ENCODE data around the gene KCNIP3.

KCNIP3 gene

DNA sequence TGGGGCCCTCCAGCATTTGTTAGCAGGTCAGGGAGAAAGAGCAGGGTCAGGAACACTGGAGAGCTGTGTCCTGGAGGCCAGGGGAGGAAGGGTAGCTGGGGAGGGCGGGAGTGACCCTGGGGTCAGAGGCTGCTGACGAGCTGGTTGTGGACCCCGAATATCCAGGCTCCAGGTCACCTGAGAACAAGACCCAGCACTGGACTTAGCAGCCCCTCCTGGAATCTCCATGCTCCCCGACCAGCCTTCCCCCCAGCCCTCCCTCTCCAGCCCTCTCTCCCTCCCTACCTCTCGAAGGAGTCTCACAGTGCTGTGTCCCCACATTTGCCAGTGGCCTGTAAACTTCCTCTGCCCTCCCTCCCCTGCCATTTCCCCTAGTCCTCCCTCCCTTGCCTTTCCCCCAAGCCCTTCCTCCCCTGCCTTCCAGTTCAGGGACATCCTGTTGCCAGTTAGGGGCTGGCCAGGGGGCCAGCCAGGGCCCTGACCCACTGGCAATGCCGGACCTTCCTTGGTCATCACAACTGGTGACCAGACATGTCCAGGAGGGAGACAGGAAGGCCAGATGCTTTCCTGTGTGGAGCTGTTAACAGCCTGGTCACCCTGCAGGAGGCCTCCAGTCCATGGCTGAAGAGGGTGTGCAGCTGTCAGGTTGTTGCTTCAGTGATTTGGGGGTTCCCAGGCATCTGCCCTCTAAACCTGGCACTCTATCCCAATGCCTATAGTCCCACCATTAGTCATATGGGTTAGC lies 55.3 kb downstream of the KCNIP3 start:
- no peak overlapping the region for H2AK5ac ChIP-seq (ENCODE audit: low read depth, low read length)
- no peak overlapping the region for H2BK12ac ChIP-seq (ENCODE audit: low read length)
- WGBS, 2 donors (ENCODE audit: extremely low coverage in 2 of 2, insufficient read length in 2 of 2, insufficient replicate concordance in 1 of 2): no CpG with 5 or more reads among the region's 6 CpGs
- H4K91ac ChIP-seq (ENCODE audit: low read depth, low read length, poor library complexity): no peak overlapping the region
- H3K27ac ChIP-seq (replicated peaks; ENCODE audit: low read length): no peak overlapping the region
- H3K27me3 ChIP-seq (ENCODE audit: control insufficient read depth in 3 of 3, insufficient read depth in 3 of 3, low read depth in 1 of 3, low read length in 3 of 3): peaks cover 0 to 31% (median 11%) of the 10 kb centered on the region in 3 experiments
- no peak overlapping the region for H3K23ac ChIP-seq (ENCODE audit: low read depth, low read length, poor library complexity)
- H2BK15ac ChIP-seq (ENCODE audit: low read length): no peak overlapping the region
- H3K79me1 ChIP-seq (ENCODE audit: low read depth, low read length): no peaks in the 10 kb centered on the region
- H3K4me2 ChIP-seq (ENCODE audit: insufficient read depth, low read length, poor library complexity, severe bottlenecking): no peak overlapping the region
- no peak overlapping the region for H3K4me3 ChIP-seq (ENCODE audit: low read length in 2 of 2)
- no peaks in the 10 kb centered on the region for H3K36me3 ChIP-seq (replicated peaks in 1 of 2; ENCODE audit: control insufficient read depth in 2 of 2, insufficient read depth in 2 of 2, low read length in 2 of 2)
- no peak overlapping the region for H2BK5ac ChIP-seq (ENCODE audit: low read length)
- no peak overlapping the region for H3K9ac ChIP-seq (ENCODE audit: low read depth, low read length, poor library complexity)
- H2BK120ac ChIP-seq (ENCODE audit: low read depth, low read length): no peak overlapping the region
- no peaks in the 10 kb centered on the region for H3K4me1 ChIP-seq (ENCODE audit: control insufficient read depth in 2 of 2, insufficient read depth in 1 of 2, low read depth in 1 of 2, low read length in 2 of 2)
- no peak overlapping the region for H3K18ac ChIP-seq (ENCODE audit: low read length)
- peaks cover 0 to 6% of the 10 kb centered on the region in 2 donors for H3K9me3 ChIP-seq (replicated peaks in 1 of 2; ENCODE audit: control insufficient read depth in 2 of 2, insufficient read depth in 1 of 2, low read depth in 1 of 2, low read length in 2 of 2)
- H3K4ac ChIP-seq (ENCODE audit: low read length): no peak overlapping the region
- no peak overlapping the region for H3K14ac ChIP-seq (ENCODE audit: low read length)
- DNase-seq (ENCODE audit: low spot score): no peak
- no peak overlapping the region for H4K8ac ChIP-seq (ENCODE audit: low read depth, low read length)
- no peak overlapping the region for H2AFZ ChIP-seq (ENCODE audit: low read length)

DNA sequence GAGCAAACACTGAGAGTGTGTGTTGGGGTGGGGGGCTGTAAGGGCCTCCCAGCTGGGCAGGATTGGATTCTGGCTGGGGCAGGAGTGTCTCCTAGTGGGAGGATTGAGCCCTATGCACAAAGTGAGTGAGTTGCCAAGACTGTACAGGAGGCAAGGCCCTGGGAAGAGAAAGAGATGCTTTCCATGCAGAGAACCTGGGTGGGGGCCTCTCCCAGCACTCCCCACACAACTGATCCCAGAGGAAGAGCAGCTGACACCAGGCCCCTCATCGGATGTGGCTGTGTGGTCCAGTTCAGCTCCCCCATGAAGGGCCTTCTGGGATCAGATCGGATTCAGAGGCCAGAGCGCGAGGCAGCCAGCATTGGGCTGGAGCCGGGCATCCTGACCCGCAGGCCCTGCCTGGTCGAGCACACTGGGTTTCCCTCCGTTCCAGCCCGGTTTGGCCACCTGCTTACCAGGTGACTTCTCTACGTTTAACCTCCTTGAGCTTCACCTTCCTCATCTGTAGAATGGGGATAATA lies 56.0 kb downstream of the KCNIP3 start:
- Histone ChIP-seq H2BK120ac (ENCODE audit: low read depth, low read length) (no peak overlapping the region), H2BK15ac (ENCODE audit: low read length) (no peak overlapping the region), H3K27me3 (ENCODE audit: control insufficient read depth in 3 of 3, insufficient read depth in 3 of 3, low read depth in 1 of 3, low read length in 3 of 3) (peaks cover 0 to 24% (median 4%) of the 10 kb centered on the region in 3 experiments), H3K79me1 (ENCODE audit: low read depth, low read length) (no peaks in the 10 kb centered on the region), H3K4me3 (ENCODE audit: low read length in 2 of 2) (no peak overlapping the region), H2AK5ac (ENCODE audit: low read depth, low read length) (no peak overlapping the region), H2BK5ac (ENCODE audit: low read length) (no peak overlapping the region), H3K14ac (ENCODE audit: low read length) (no peak overlapping the region), H4K8ac (ENCODE audit: low read depth, low read length) (no peak overlapping the region), H2BK12ac (ENCODE audit: low read length) (no peak overlapping the region), H3K9ac (ENCODE audit: low read depth, low read length, poor library complexity) (no peak overlapping the region), H3K9me3 (replicated peaks in 1 of 2; ENCODE audit: control insufficient read depth in 2 of 2, insufficient read depth in 1 of 2, low read depth in 1 of 2, low read length in 2 of 2) (peaks cover 0 to 6% of the 10 kb centered on the region in 2 donors), H3K27ac (replicated peaks; ENCODE audit: low read length) (no peak overlapping the region), H3K18ac (ENCODE audit: low read length) (no peak overlapping the region), H2AFZ (ENCODE audit: low read length) (no peak overlapping the region), H3K23ac (ENCODE audit: low read depth, low read length, poor library complexity) (no peak overlapping the region), H4K91ac (ENCODE audit: low read depth, low read length, poor library complexity) (no peak overlapping the region), H3K4me1 (ENCODE audit: control insufficient read depth in 2 of 2, insufficient read depth in 1 of 2, low read depth in 1 of 2, low read length in 2 of 2) (no peaks in the 10 kb centered on the region), H3K36me3 (replicated peaks in 1 of 2; ENCODE audit: control insufficient read depth in 2 of 2, insufficient read depth in 2 of 2, low read length in 2 of 2) (no peaks in the 10 kb centered on the region), H3K4me2 (ENCODE audit: insufficient read depth, low read length, poor library complexity, severe bottlenecking) (no peak overlapping the region), H3K4ac (ENCODE audit: low read length) (no peak overlapping the region)
- no CpG with 5 or more reads among the region's 10 CpGs for WGBS, 2 donors (ENCODE audit: extremely low coverage in 2 of 2, insufficient read length in 2 of 2, insufficient replicate concordance in 1 of 2)
- no peak for DNase-seq (ENCODE audit: low spot score)

DNA sequence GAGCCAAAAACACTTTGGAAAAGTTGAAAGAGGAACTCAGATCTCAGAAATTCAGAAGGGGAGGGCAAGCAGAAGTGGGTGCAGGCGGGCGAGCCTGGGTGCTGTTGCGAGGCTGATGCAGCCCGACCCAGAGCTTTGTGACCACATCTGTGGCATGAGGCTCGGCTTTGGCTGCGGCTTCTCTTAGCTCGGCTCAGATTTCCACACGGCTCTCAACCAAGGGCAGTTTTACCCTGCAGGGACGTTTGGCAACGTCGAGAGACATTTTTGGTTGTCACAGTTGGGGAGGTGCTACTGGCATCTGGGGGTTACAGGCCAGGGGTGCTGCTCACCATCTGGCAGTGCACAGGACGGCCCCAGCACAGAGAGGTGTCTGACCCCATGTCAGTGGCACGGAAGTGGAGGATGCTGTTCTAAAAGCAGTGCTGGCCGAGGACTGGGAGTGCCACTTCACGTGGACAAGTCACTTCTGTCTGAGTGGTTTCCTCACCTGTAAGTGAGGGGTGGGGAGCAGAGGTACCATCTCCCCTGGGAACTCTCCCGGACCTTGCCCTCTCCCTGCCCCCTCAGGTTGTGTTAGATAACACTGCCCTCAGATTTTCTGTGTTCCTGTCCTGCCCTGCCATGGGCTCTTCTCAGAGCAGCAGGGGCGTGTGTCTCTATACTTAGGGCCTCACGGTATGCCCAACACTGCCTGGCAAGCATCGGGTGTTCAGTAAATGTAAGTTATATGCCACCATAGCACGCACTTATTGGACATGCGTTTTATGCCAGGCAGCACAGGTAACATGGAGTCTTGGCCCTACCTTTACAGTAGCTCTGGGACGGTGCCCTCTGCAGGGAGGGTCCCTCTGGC lies 56.7 kb downstream of the KCNIP3 start:
- Histone ChIP-seq H3K9me3 (replicated peaks in 1 of 2; ENCODE audit: control insufficient read depth in 2 of 2, insufficient read depth in 1 of 2, low read depth in 1 of 2, low read length in 2 of 2) (peaks cover 0 to 6% of the 10 kb centered on the region in 2 donors), H2BK12ac (ENCODE audit: low read length) (no peak overlapping the region), H3K23ac (ENCODE audit: low read depth, low read length, poor library complexity) (no peak overlapping the region), H3K4me2 (ENCODE audit: insufficient read depth, low read length, poor library complexity, severe bottlenecking) (no peak overlapping the region), H2AK5ac (ENCODE audit: low read depth, low read length) (no peak overlapping the region), H4K8ac (ENCODE audit: low read depth, low read length) (no peak overlapping the region), H3K27me3 (ENCODE audit: control insufficient read depth in 3 of 3, insufficient read depth in 3 of 3, low read depth in 1 of 3, low read length in 3 of 3) (peaks cover 0 to 17% (median 0%) of the 10 kb centered on the region in 3 experiments), H4K91ac (ENCODE audit: low read depth, low read length, poor library complexity) (no peak overlapping the region), H3K18ac (ENCODE audit: low read length) (peak overlapping the region; percentile 16), H3K4ac (ENCODE audit: low read length) (no peak overlapping the region), H2BK120ac (ENCODE audit: low read depth, low read length) (no peak overlapping the region), H3K9ac (ENCODE audit: low read depth, low read length, poor library complexity) (no peak overlapping the region), H3K14ac (ENCODE audit: low read length) (peak overlapping the region; percentile 47), H3K27ac (replicated peaks; ENCODE audit: low read length) (no peak overlapping the region), H3K79me1 (ENCODE audit: low read depth, low read length) (no peaks in the 10 kb centered on the region), H2AFZ (ENCODE audit: low read length) (no peak overlapping the region), H3K4me3 (ENCODE audit: low read length in 2 of 2) (no peak overlapping the region), H3K4me1 (ENCODE audit: control insufficient read depth in 2 of 2, insufficient read depth in 1 of 2, low read depth in 1 of 2, low read length in 2 of 2) (no peaks in the 10 kb centered on the region), H2BK15ac (ENCODE audit: low read length) (no peak overlapping the region), H3K36me3 (replicated peaks in 1 of 2; ENCODE audit: control insufficient read depth in 2 of 2, insufficient read depth in 2 of 2, low read length in 2 of 2) (no peaks in the 10 kb centered on the region), H2BK5ac (ENCODE audit: low read length) (no peak overlapping the region)
- no peak for DNase-seq (ENCODE audit: low spot score)
- no CpG with 5 or more reads among the region's 22 CpGs for WGBS, 2 donors (ENCODE audit: extremely low coverage in 2 of 2, insufficient read length in 2 of 2, insufficient replicate concordance in 1 of 2)

DNA sequence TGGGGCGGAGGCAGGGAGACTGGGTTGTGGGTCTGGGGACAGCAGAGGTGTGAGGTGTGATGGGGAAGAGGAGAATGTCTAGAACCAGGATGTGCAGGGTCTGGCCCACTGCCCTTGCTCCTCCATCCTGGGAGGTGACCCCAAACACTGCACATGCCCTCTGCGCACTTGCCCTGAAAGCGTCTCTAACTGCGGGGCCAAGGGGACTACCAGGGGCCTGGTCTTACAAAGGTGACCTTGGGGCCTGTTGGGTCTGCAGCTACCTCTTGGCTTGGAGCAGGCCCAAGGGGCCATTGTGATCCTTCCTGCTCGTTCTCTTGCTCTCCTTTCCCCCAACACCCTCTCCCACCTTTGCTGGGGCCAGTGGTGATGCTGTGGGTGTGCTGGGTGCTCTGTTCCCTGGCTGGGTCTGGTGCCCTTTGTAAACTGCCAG lies 57.3 kb downstream of the KCNIP3 start:
- Histone ChIP-seq H2AFZ (ENCODE audit: low read length) (no peak overlapping the region), H3K23ac (ENCODE audit: low read depth, low read length, poor library complexity) (no peak overlapping the region), H2BK120ac (ENCODE audit: low read depth, low read length) (no peak overlapping the region), H2BK5ac (ENCODE audit: low read length) (no peak overlapping the region), H3K4me1 (ENCODE audit: control insufficient read depth in 2 of 2, insufficient read depth in 1 of 2, low read depth in 1 of 2, low read length in 2 of 2) (no peaks in the 10 kb centered on the region), H2BK12ac (ENCODE audit: low read length) (no peak overlapping the region), H3K4ac (ENCODE audit: low read length) (no peak overlapping the region), H3K36me3 (replicated peaks in 1 of 2; ENCODE audit: control insufficient read depth in 2 of 2, insufficient read depth in 2 of 2, low read length in 2 of 2) (no peaks in the 10 kb centered on the region), H3K9me3 (replicated peaks in 1 of 2; ENCODE audit: control insufficient read depth in 2 of 2, insufficient read depth in 1 of 2, low read depth in 1 of 2, low read length in 2 of 2) (peaks cover 0 to 6% of the 10 kb centered on the region in 2 donors), H4K8ac (ENCODE audit: low read depth, low read length) (no peak overlapping the region), H3K4me2 (ENCODE audit: insufficient read depth, low read length, poor library complexity, severe bottlenecking) (no peak overlapping the region), H3K27ac (replicated peaks; ENCODE audit: low read length) (no peak overlapping the region), H2BK15ac (ENCODE audit: low read length) (no peak overlapping the region), H4K91ac (ENCODE audit: low read depth, low read length, poor library complexity) (no peak overlapping the region), H3K18ac (ENCODE audit: low read length) (no peak overlapping the region), H3K4me3 (ENCODE audit: low read length in 2 of 2) (no peak overlapping the region), H3K27me3 (ENCODE audit: control insufficient read depth in 3 of 3, insufficient read depth in 3 of 3, low read depth in 1 of 3, low read length in 3 of 3) (peaks cover 0 to 11% (median 0%) of the 10 kb centered on the region in 3 experiments), H3K9ac (ENCODE audit: low read depth, low read length, poor library complexity) (no peak overlapping the region), H3K79me1 (ENCODE audit: low read depth, low read length) (no peaks in the 10 kb centered on the region), H2AK5ac (ENCODE audit: low read depth, low read length) (no peak overlapping the region), H3K14ac (ENCODE audit: low read length) (peak overlapping the region; percentile 47)
- no CpG with 5 or more reads among the region's 5 CpGs for WGBS, 2 donors (ENCODE audit: extremely low coverage in 2 of 2, insufficient read length in 2 of 2, insufficient replicate concordance in 1 of 2)
- no peak for DNase-seq (ENCODE audit: low spot score)

Measured in neuronal stem cell (in vitro differentiated cells).